HG03135 (cell line): ENCODE data around the gene COL1A2.

ENCODE experiments used
- ATAC-seq: cut with Tn5 transposase; IDR thresholded peaks from one replicate; pipeline ENCODE4 v1.9.1; 2021; ENCODE audit warnings: mild to moderate bottlenecking, moderate library complexity; ENCODE audit not compliant: unreplicated experiment

The COL1A2 gene

DNA sequence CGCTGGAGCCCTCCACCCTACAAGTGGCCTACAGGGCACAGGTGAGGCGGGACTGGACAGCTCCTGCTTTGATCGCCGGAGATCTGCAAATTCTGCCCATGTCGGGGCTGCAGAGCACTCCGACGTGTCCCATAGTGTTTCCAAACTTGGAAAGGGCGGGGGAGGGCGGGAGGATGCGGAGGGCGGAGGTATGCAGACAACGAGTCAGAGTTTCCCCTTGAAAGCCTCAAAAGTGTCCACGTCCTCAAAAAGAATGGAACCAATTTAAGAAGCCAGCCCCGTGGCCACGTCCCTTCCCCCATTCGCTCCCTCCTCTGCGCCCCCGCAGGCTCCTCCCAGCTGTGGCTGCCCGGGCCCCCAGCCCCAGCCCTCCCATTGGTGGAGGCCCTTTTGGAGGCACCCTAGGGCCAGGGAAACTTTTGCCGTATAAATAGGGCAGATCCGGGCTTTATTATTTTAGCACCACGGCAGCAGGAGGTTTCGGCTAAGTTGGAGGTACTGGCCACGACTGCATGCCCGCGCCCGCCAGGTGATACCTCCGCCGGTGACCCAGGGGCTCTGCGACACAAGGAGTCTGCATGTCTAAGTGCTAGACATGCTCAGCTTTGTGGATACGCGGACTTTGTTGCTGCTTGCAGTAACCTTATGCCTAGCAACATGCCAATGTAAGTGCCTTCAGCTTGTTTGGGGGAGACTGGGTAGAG lies at the start of gene COL1A2:
Gene COL1A2 (plus strand): TSS at position 459 of the 704 bp plus-strand sequence. CDS start 137 bp downstream, at position 596.
- no peak for ATAC-seq

DNA sequence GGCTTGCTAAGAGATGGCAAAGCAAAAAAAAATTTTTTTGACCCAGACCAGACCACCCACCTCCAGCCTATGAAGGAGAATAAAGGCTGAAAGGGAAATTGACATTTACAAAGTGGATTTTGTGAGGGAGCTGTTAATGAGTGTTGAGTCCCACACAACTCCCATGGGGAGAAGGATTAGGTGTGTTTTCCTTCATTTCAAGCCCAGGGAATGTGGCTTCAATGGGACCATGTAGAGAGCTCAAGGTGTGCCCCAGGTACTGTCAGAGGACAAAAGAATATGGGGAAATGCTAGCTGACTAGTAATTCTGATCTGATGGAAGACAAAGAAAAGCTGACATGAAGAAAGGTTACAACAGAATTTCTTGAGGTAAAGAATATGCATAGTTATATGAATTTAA lies 48.8 kb upstream of the COL1A2 start:
- ATAC-seq, result no peak

DNA sequence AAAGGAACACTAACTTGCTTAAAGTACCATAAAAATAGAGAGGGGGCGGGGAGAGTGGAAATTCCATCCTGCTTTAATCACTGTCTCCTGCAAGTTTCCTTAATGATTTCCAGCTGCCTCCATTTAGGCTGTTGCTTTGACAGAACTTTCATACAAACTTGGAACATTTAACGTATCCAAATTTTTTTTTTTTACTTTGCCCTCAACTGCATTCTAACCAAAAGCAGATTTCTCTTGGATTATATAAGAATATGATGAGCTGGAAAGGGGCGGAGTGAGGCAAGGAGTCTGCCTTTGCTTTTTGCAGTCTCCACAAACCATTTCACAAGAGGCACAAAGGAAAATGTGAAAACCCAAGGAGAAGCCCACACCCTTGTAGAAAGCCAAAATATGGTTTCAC lies 46.6 kb upstream of the COL1A2 start:
- no peak for ATAC-seq

DNA sequence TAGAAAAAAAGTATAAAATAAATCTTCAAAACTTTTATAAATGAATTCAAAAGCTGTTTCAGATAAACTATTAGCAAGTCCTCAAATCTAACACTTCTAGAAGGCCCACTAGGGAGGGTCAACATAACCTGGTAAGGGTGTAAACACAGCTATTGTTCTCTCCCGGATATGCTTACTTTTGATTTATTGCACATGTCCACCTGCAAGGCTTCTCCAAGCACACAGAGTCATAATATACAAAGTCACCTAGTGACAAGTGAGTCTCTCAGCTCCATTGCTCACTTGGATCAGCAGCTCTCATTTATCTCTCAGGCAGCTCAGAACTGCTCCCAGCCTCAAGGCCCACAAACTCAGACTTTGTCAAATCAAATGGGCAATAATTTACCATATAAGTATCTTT lies 44.0 kb upstream of the COL1A2 start:
- no peak for ATAC-seq

DNA sequence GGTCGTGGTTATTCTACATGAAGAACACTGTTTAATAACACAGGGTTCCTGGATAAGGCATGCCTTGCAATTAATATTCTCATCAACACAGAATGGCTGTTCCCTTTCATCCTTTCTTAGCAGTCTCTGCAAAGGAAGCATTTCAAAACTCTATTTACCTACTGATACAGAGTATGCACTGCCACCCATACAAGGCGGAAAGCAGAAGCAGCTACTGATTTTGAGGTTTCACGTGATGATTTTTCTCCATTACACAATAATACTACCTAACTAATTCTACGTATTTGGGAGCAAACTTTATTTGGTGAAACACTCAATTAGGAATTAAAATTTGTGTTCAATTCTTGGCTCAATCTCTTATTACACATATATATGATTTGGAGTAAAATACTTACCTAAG lies 43.0 kb upstream of the COL1A2 start:
- ATAC-seq, result no peak

DNA sequence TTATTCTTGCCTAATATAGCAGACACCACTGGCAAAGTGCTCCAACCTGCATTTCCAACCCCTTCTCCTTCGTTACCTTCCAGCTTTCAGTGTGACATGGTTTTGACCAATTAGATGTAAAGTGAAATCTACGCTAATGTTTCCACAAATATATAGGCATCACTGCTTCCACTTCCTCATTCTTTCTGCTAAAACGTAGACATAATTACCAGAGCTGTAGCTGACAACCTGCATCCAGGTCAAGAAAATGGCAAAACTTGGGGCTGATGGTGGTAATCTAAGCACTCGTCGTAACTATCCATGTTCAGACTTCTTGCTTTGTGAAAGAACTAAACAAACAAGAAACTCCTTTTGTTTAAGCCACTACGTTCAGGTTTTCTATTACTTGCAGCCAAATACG lies 41.8 kb upstream of the COL1A2 start:
- no peak for ATAC-seq

DNA sequence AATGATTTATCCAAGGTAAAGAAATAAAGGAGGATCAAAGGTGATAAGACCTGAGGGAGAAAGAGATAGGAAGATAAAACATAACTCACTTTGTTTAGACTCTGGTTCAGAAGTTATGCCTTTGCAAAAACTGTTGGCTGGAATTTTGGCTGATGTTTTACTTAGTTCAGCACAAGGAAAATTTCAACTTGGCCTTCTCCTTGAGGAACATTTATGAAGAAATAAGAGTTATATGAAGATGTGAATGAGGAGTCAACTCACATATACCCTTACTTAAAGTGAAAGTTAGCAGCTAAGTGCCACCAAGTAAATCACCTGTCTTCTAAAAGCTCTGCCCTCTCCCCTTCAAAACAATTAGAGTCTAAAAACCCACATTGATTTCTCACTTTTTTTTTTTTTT lies 39.7 kb upstream of the COL1A2 start:
- no peak for ATAC-seq

DNA sequence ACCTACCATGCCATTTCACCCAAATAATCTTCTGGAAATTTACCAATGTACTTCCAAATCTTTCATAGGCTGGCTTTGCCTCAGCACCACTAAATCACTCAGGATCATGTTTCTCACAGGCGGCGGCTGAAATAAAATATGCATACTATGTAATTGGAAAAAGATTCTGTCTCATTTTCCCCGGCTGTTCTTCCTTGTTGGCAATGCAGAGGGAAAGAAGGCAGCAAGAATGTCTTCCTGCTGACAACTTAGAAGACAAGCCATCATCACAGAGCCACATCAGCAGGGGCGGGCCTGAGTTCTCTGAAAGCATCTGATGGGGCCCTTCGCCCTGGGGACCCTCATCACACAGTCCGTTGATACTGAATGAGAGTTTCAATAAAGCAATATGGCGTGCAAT lies 39.2 kb upstream of the COL1A2 start:
- ATAC-seq, result no peak

DNA sequence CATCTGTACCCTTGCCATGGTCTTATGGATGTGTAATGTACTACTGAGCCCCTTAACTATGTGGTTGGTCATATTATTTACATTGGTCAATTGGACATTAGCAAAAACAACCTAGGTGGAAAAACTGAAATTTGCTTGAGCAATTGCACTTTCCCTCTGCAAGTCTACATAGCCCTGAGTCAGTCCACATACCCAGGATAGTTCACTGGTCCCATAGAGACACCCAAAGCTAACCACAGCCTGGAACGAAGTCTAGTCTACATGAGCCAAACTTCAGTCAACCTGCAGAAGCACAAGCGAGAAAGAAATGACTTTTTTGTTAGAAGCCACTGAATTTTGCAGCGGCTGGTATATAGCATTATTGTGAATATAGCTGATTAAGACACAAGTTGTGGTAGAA lies 37.6 kb upstream of the COL1A2 start:
- no peak for ATAC-seq

DNA sequence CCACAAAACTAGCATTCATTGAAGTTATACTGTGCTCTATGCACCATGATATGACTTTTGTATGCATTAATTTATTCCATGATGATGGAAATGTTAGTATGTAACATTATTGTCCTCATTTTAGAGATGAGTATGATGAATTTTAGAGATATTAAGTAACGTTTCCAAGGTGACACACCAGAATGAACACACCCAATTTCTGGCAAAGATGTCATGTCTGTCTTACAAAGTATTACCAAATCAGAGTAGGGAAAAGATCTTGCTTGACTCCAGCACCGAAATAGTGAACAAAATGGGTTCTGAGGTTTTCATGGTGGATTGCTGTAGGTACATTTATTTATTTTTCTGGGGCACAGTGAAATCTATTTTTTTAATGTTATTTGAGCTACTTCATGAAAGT lies 33.8 kb upstream of the COL1A2 start:
- ATAC-seq, result no peak

DNA sequence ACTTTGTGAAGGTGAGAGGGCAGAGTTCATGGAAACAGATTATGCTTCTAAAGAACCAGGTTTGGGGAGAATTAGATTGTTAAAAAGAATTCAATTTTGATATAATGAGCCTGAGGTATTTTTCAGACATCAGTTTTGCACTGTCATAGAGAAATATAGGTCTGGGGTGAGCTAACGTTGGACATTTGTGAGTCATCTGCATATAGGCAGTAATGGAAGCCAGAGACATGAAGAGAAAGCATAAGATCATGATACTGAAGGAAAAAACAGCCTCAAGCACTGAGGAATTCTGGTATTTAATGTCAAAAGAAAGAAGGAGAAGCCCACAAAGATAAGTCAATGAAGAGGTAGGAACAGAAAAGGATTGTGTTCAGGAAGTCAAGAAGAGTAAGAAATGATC lies 32.4 kb upstream of the COL1A2 start:
- no peak for ATAC-seq

DNA sequence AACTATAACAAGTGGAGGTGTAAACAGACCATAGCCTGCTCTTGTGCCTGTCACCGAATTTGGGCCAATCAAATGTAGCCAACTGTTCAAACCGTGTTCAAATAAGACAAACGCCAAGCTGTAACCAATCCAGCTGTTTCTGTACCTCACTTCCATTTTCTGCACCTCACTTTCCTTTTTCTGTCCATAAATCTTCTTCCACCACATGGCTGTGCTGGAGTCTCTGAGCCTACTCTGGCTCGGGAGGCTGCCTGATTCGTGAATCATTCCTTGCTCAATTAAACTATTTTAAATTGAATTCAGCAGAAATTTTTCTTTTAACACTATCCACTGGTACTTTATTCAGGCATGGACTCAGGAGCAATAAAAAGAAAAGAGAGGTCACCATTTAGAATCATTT lies 29.9 kb upstream of the COL1A2 start:
- ATAC-seq, result no peak

DNA sequence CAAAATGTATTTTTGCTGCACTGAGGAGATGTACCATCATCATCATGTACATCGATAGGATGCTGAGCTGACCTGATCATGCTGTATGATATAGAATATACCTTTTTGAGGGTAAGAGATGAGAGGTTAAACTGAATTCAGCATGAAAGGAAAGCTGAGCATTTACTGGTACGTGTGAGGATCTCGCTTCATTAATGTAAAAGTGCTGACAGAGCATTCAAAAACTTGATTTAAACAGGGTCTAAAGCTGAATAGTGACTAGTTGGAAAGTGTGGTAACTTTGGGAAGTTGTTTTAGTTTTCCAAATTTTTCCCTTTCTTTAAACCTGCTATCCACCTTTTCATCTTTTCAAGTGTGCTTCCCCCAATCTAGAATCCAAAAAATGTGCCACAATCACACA lies 28.5 kb upstream of the COL1A2 start:
- no peak for ATAC-seq

DNA sequence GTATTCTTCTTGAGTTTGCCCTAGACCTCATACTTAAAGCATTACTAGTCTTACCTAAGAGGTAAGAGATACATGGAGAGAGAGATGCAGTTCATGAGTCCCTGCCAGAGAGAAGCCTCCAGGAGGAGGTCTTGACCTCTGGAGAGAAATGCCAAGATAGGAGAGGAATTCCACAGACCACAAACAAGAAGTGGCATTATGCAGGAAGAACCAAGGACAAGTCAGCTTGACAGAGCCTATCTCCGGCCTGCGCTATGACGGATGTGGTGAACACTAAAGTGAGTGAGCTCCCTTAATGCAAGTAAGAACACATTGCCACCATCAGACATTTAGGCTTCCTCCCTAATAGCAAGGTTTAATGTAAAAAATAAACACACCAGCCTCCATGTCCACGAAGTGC lies 27.9 kb upstream of the COL1A2 start:
- no peak for ATAC-seq

DNA sequence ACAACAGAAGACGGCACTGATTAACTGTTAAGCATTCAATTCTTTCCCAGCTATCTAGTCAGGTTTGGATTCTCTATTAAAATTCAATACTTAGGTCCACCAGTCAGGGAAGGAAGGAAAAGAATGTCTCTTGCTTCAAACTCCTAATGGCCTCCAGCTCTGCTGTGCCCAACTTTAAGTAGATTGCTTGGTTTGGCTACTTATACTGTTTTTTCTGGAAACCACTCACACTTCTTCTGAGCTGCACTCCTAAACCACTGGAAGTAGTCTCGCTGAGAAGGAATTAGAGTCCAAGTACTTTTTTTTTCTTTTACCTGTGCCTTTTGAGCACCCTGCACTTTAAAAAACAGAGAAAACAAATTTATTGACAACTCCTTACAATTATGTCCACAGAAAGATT lies 26.7 kb upstream of the COL1A2 start:
- no peak for ATAC-seq

DNA sequence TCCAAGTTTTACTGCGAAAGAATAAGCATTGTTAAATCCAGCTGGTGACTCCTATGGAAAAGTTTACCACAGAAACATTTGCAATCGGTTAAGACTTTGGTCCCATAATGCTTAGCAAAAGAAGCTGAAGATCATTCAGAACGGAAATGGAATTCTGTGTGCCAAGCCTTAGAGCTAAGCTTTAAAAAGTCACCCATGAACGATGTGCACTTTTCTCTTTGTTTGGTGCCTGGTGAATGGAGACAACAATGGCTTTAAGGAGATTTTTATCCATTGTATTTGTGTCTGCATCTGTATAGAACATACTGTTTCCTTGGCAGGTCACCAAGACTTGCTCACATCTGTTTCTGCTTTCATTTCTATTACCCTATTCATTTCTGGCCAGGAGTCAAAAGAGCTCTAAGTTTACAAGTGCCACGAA lies 26.3 kb upstream of the COL1A2 start:
- no peak for ATAC-seq

DNA sequence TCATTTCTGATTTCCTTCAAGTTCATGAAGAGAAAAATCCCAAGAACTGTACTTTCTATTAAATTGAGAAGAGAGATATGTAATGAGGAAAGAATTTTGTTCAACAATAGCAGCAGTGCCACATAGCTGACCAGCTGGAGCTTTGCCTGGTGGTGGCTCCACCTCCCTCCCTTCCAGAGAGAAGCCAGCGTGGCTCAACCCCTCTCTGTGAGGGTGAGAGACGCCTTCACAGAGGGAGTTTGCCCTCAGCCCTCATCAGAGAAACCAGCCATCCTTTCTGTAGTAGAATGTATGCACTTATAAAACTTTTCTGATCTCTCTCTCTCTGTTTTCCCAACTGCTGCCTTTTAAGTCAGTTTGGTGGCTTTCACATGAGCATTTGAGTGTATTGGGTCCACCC lies 20.5 kb upstream of the COL1A2 start:
- ATAC-seq, result no peak

DNA sequence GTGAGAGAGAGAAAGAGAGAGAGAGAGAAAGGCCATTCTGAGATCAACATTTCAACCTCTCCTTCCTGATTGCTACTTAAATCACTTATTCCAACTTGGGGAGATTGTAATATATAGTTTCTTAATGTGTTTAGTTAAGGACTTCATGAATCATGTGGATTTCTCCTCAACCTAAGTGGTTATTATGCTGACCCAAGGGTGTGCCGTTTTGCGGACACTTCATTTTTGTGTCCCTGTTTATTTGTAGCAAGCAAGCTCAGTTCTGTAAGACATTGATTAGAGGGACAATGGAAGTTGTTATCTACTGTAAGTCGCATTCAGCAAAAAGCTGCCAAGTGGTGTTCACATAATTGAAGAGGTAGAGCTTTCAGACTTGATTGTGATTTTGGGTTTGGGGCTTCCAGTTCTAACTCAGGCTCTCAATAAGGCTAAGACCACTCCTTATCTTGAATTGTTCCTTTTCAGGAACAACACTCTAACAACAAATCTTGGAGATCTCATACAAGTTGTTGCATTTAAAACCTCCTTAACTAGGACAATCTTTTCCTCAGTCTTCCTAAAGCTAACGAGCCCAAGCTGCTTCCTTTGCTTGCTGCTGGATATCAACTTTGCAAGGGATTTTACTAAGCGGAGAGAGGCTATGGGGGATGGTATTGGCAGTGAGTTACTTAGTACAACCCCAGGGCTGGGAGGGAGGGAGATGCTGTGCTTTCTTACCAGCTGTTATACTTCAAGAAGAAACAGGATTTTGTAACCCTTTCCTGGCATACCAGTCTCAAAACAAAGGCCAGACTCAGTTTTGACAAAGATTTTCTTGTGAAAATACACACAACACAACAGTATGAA lies 19.8 kb upstream of the COL1A2 start:
- ATAC-seq, result no peak

DNA sequence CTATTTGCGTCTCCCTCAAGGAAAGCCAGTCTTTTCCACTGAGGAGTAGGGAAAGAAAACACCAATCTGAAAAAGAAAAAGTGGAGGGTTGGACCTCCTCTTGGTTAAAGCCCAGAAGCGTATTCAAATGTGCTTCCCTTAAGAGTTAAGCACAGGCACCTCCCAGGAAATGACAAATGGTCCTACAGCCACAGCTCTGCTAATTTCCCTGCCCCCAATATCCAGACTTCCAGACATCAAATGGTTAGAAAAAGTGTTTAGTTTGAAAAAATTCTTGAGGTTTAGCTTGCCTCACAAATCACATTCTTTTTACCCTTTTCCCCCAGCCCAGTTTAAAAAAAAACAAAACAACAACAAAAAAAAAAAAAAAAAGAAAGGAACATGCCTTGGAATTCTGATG lies 19.0 kb upstream of the COL1A2 start:
- ATAC-seq, result no peak

DNA sequence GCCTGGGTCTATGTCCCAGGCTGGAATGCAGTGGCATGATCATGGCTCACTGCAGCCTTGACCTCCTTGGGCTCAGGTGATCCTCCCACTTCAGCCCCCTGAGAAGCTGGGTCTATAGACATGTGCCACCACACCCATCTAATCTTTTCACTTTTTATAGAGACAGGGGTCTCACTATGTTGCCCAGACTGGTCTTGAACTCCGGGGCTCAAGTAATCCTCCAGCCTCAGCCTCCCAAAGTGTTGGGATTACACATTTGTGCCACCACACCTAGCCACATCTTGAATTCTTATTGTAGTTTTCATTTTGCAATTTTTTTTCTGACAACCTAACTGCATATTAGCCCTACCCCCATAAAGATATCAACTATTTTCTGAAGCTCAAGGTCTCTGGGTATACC lies 18.4 kb upstream of the COL1A2 start:
- ATAC-seq, result no peak

DNA sequence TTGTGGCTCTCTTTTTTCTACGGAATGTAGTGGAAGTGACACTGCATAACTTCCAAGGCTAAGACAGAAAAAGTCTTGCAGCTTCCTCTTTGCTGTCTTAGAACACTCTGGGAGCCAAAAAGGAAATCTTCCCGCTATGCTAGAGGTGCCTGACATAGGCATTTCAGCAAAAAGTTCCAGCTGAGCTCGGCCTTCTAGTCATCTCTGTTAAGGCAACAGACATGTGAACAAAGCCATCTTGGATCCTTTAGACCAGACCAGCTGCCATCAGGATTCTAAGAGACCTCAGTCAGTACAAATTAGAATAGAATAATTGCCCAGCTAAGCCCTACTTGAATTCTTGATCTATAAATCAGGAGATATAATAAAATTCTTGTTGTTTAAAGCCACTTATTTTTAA lies 16.3 kb upstream of the COL1A2 start:
- no peak for ATAC-seq

DNA sequence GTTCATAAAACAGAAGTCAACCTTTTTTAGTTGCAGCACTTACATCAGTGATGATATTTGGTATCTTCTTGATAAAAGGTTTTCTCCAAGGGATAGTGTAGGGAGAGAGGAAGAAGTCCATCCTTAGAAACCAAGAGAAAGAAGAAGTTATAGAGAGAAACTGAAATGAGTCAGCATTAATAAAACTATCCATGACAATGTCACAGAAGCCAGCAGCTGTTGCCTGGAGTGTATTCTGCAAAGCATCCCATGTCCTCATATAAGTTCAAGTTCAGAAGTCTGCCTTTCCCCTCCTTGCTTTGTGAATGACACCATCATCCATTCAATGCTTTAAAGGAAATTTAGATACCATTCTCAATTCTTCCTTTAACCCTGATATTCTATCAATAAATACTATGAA lies 14.4 kb upstream of the COL1A2 start:
- no peak for ATAC-seq

DNA sequence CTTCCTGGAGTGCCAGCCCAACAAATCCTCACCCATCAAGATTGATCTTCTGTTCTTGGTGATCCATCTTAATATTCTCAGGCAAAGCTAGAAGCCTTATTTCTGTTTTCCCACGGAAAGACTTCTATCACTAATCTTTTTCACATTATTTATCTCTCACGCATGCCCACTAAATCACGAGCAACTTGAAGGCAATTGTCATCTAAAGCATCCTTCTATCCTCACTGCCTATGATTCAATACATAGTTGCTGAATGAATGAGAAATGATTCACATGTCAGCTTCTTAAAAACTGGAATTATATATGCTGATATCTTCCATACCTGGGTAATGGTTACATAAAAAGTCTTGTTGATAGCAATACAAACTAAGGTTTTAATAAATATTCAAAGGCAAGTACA lies 12.6 kb upstream of the COL1A2 start:
- ATAC-seq, result no peak
